OCI-LY3 (cell line): Measurements from ENCODE around the gene SCAF1.

ENCODE experiments used
- H2AFZ ChIP-seq: fragments of 200-600, 300-600 bp; shearing (Covaris generic); 2 replicates; pipeline ENCODE4 v1.6.0; 2014; ENCODE audit warnings: antibody characterized with exemption, low read depth, low read length
- H3K27ac ChIP-seq: fragments of 200-600, 300-600 bp; sonication (generic); 2 replicates; pipeline ENCODE4 v1.5.1; 2014; ENCODE audit warnings: mild to moderate bottlenecking, low read length, moderate library complexity, mixed read lengths
- H3K27me3 ChIP-seq: fragments of 200-600, 300-600 bp; sonication (generic); 2 replicates; pipeline ENCODE4 v1.6.1; 2014; ENCODE audit warnings: low read depth, low read length, mixed read lengths
- H3K36me3 ChIP-seq: fragments of 200-600, 300-600 bp; sonication (generic); replicated peaks from 2 replicates; pipeline ENCODE3; 2014; ENCODE audit warnings: low read depth, low read length, mixed read lengths
- H3K4me1 ChIP-seq: fragments of 300-600, 200-600 bp; sonication (generic); 2 replicates; pipeline ENCODE4 v1.6.1; 2014; ENCODE audit warnings: low read length, mixed read lengths
- H3K4me2 ChIP-seq: fragments of 200-600, 300-600 bp; sonication (generic); 2 replicates; pipeline ENCODE4 v1.6.1; 2014; ENCODE audit warnings: low read length, mixed read lengths
- H3K4me3 ChIP-seq: fragments of 300-600, 200-600 bp; sonication (generic); 2 replicates; pipeline ENCODE4 v1.5.1; 2014; ENCODE audit warnings: antibody characterized with exemption, mild to moderate bottlenecking, low read length, moderate library complexity
- H3K79me2 ChIP-seq: fragments of 300-600, 200-600 bp; shearing (Covaris generic); 2 replicates; pipeline ENCODE4 v1.6.1; 2014; ENCODE audit warnings: mild to moderate bottlenecking, low read length, mixed read lengths
- H3K9ac ChIP-seq: fragments of 300-600, 200-600 bp; shearing (Covaris generic); 2 replicates; pipeline ENCODE4 v1.6.0; 2014; ENCODE audit warnings: mild to moderate bottlenecking, low read length, moderate library complexity
- H3K9me3 ChIP-seq: fragments of 200-600, 300-600 bp; shearing (Covaris generic); 2 replicates; pipeline ENCODE4 v1.6.1; 2014; ENCODE audit warnings: low read length, mixed read lengths; ENCODE audit not compliant: insufficient read depth
- H4K20me1 ChIP-seq: fragments of 200-600, 300-600 bp; sonication (generic); 2 replicates; pipeline ENCODE4 v1.6.1; 2016; ENCODE audit warnings: low read length, mixed read lengths; ENCODE audit not compliant: insufficient read depth
- CTCF ChIP-seq: fragments of 200-600, 300-600 bp; sonication (generic); IDR thresholded peaks from 2 replicates; pipeline ENCODE4 v1.5.1; 2014; ENCODE audit warnings: antibody characterized with exemption, low read length, low read depth
- EZH2phosphoT487 ChIP-seq: fragments of 200-600 bp; shearing (Covaris generic); IDR thresholded peaks from 2 replicates; pipeline ENCODE4 v1.6.1; 2018; ENCODE audit warnings: antibody characterized with exemption, mixed run types, low read depth

The SCAF1 gene

GRCh38 chr19:49640113-49640898 lies 1.7 kb upstream of the SCAF1 start, which contains the start of gene RRAS:
Gene RRAS, minus strand, starts transcription at chr19:49640143. Its CDS starts 45 bp downstream, at chr19:49640098.
- TF ChIP-seq EZH2phosphoT487: no peak
- TF ChIP-seq CTCF: no peak
- Histone ChIP-seq H3K4me2 (peak within 1 kb of the TSS; percentile 86), H3K27me3 (peaks cover 8% of the 10 kb centered on the region), H3K79me2 (peaks cover 37% of the 10 kb centered on the region), H3K4me1 (peaks cover 15% of the 10 kb centered on the region), H3K27ac (peak within 1 kb of the TSS; percentile 91), H4K20me1 (peaks cover 3% of the 10 kb centered on the region; the same call in 1 of the 2 replicates), H3K4me3 (peak within 1 kb of the TSS; percentile 93), H3K36me3 (peaks cover 5% of the 10 kb centered on the region), H3K9me3 (no peaks in the 10 kb centered on the region), H2AFZ (peak within 1 kb of the TSS; percentile 3; the same call in 1 of the 2 replicates), H3K9ac (peak within 1 kb of the TSS; percentile 98)

- H3K4me1 ChIP-seq: peaks cover 15% of the 10 kb centered on the region
- peaks cover 14% of the 10 kb centered on the region for H3K36me3 ChIP-seq
- no peak overlapping the region for H2AFZ ChIP-seq
- peak overlapping the region; percentile 65 for H3K27ac ChIP-seq
- H3K79me2 ChIP-seq: peaks cover 58% of the 10 kb centered on the region
- peak overlapping the region; percentile 92 for H3K4me3 ChIP-seq
- peaks cover 3% of the 10 kb centered on the region; the same call in 1 of the 2 replicates for H4K20me1 ChIP-seq
- H3K9ac ChIP-seq: peak overlapping the region; percentile 99
- no peak for TF ChIP-seq CTCF
- TF ChIP-seq EZH2phosphoT487: no peak
- H3K27me3 ChIP-seq: peaks cover 8% of the 10 kb centered on the region
- no peaks in the 10 kb centered on the region for H3K9me3 ChIP-seq
- peak overlapping the region; percentile 82 for H3K4me2 ChIP-seq
These were observed 555 bp downstream of the SCAF1 start for GRCh38 chr19:49642492-49643035.

GRCh38 chr19:49643466-49643865 lies 1.5 kb downstream of the SCAF1 start:
- H3K4me1 ChIP-seq: peaks cover 15% of the 10 kb centered on the region
- peaks cover 14% of the 10 kb centered on the region for H3K36me3 ChIP-seq
- TF ChIP-seq CTCF: no peak
- TF ChIP-seq EZH2phosphoT487: no peak
- H4K20me1 ChIP-seq: peaks cover 3% of the 10 kb centered on the region; the same call in 1 of the 2 replicates
- no peaks in the 10 kb centered on the region for H3K9me3 ChIP-seq
- no peak overlapping the region for H3K27ac ChIP-seq
- no peak overlapping the region for H2AFZ ChIP-seq
- H3K79me2 ChIP-seq: peaks cover 59% of the 10 kb centered on the region
- peak overlapping the region; percentile 82 for H3K4me2 ChIP-seq
- peak overlapping the region; percentile 92 for H3K4me3 ChIP-seq
- H3K9ac ChIP-seq: peak overlapping the region; percentile 99
- H3K27me3 ChIP-seq: peaks cover 6% of the 10 kb centered on the region

- Histone ChIP-seq H4K20me1 (peaks cover 12% of the 10 kb centered on the region; the same call in 1 of the 2 replicates), H3K79me2 (peaks cover 63% of the 10 kb centered on the region), H3K27me3 (no peaks in the 10 kb centered on the region), H3K9me3 (no peaks in the 10 kb centered on the region), H3K27ac (no peak overlapping the region), H3K4me1 (peaks cover 11% of the 10 kb centered on the region), H3K4me2 (no peak overlapping the region), H3K36me3 (peaks cover 26% of the 10 kb centered on the region), H3K9ac (no peak overlapping the region), H3K4me3 (no peak overlapping the region), H2AFZ (no peak overlapping the region)
- TF ChIP-seq EZH2phosphoT487 (no peak), CTCF (no peak)
These were observed 3.6 kb downstream of the SCAF1 start for GRCh38 chr19:49645592-49645991.
